Inferior parietal cortex (tissue), 1 donor: ENCODE results near the gene SECISBP2.

Experiments
- DNase-seq: peaks from one replicate; pipeline ENCODE4 v3.0.0-alpha.2; 2016; ENCODE audit errors: extremely low spot score

SECISBP2 gene

GRCh38 chr9:89347651-89348050 lies 29.4 kb downstream of the SECISBP2 start:
- no peak for DNase-seq

GRCh38 chr9:89349607-89350006 lies 31.3 kb downstream of the SECISBP2 start:
- no peak for DNase-seq

- no peak for DNase-seq
Observed at GRCh38 chr9:89350988-89351557, 32.8 kb downstream of the SECISBP2 start.

- no peak for DNase-seq
Observed at GRCh38 chr9:89351584-89352300, 33.4 kb downstream of the SECISBP2 start.

GRCh38 chr9:89352451-89352850 lies 34.2 kb downstream of the SECISBP2 start:
- DNase-seq = no peak

- DNase-seq = no peak
Observed at GRCh38 chr9:89352874-89353649, 34.8 kb downstream of the SECISBP2 start.

GRCh38 chr9:89353989-89354388 lies 35.7 kb downstream of the SECISBP2 start:
- no peak for DNase-seq

GRCh38 chr9:89354471-89354870 lies 36.2 kb downstream of the SECISBP2 start:
- DNase-seq = no peak

GRCh38 chr9:89356782-89357181 lies 38.5 kb downstream of the SECISBP2 start:
- no peak for DNase-seq

- DNase-seq = no peak
Observed at GRCh38 chr9:89357331-89358197, 39.3 kb downstream of the SECISBP2 start.

- DNase-seq = no peak
Observed at GRCh38 chr9:89358376-89358916, 40.1 kb downstream of the SECISBP2 start.

- peak; percentile 39 for DNase-seq
Observed at GRCh38 chr9:89358985-89359384, 40.7 kb downstream of the SECISBP2 start.

- DNase-seq = peak; percentile 38
Observed at GRCh38 chr9:89359751-89360261, 41.5 kb downstream of the SECISBP2 start.

- DNase-seq = peak; percentile 55
Observed at GRCh38 chr9:89360465-89360864, 42.2 kb downstream of the SECISBP2 start.

- no peak for DNase-seq
Observed at GRCh38 chr9:89361031-89361430, 42.7 kb downstream of the SECISBP2 start.

- no peak for DNase-seq
Observed at GRCh38 chr9:89361816-89362646, 43.7 kb downstream of the SECISBP2 start.

- no peak for DNase-seq
Observed at GRCh38 chr9:89362647-89363310, 44.5 kb downstream of the SECISBP2 start.

GRCh38 chr9:89363311-89363670 lies 45.0 kb downstream of the SECISBP2 start:
- DNase-seq = no peak

- no peak for DNase-seq
Observed at GRCh38 chr9:89363921-89364665, 45.8 kb downstream of the SECISBP2 start.
